ENCODE measurements around the gene CCND1. TPM values are rescaled to one million over a fixed set of nuclear protein-coding genes. Genes with fewer than 3 reads are reported as not detected.
"Not testable (repeated sequence)": the region's sequence is repeated elsewhere in the genome, so short reads cannot be mapped to it uniquely, and the experiment has no call there.

The CCND1 gene
- total RNA-seq, 5 donors from 2014 or later (not counting 1 experiment from before 2014, with no cell fraction given), result 1.0 to 4.2 (median 2.8) TPM

DNA sequence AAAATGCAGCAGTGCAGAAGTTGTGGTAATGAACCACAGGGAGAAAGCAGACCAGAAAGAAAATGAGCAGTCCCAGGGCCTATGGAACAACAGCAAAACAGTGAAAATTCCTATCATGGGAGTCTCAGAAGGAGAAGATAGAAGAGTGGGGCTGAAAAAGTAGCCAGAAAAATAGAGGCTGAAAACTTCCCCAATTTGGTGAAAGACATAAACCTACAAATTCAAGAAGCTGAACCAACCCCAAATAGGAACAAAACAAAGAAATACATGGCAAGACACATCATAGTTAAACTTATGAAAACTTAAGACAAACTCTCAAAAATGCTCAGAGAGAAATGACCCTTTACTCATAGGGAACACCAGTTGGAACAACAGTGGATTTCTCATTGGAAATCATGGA is 51.5 kb downstream of the CCND1 start:
- CTCF ChIA-PET, result no interaction called here
- H3K36me3 ChIP-seq (ENCODE audit: control insufficient read depth in 2 of 2, extremely low read depth in 1 of 2, insufficient read depth in 1 of 2, low read length in 1 of 2), result no peaks in the 10 kb centered on the region
- H3K27me3 Mint-ChIP-seq, result peaks cover 51 to 72% of the 10 kb centered on the region in 2 donors

DNA sequence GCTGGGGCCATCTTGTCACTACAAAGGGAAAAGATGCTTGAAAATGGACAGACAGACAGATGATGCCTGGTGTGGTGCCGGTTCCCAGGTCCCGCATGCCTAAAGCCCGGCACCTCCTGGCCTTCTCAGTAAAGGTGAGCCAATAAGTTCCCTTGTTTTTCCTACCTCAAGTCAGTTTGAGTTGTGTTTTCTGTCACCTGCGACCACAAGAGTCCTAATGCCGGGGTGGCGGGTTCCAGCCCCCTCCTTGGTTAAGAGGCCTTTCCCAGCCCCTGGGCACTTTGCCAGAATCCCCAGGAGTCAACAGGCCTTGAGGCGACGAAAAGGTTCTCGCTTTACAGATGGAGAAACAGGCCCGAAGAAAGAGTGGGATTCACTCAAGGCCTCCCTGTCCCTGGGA is 53.8 kb downstream of the CCND1 start:
- Mint-ChIP-seq H3K27ac (no peak overlapping the region), H3K4me1 (no peaks in the 10 kb centered on the region), H3K4me3 (no peak overlapping the region), H3K36me3 (no peaks in the 10 kb centered on the region), H3K9me3 (peaks cover 0 to 3% (median 0%) of the 10 kb centered on the region in 3 donors), H3K27me3 (peaks cover 55 to 72% of the 10 kb centered on the region in 2 donors)
- Histone ChIP-seq H3K4me1 (ENCODE audit: control insufficient read depth in 1 of 2, extremely low read depth in 1 of 2, insufficient read depth in 2 of 2, low read length in 2 of 2) (no peaks in the 10 kb centered on the region), H3K9me3 (no peaks in the 10 kb centered on the region), H3K4me3 (ENCODE audit: control insufficient read depth in 1 of 2, extremely low read depth in 1 of 2, low read length in 1 of 2) (no peak overlapping the region), H3K27me3 (replicated peaks in 1 of 2; ENCODE audit: control insufficient read depth in 2 of 2, extremely low read depth in 1 of 2, insufficient read depth in 2 of 2, low read length in 1 of 2) (peaks cover 0 to 53% of the 10 kb centered on the region in 2 experiments), H3K27ac (ENCODE audit: low read length) (no peak overlapping the region), H3K36me3 (ENCODE audit: control insufficient read depth in 2 of 2, extremely low read depth in 1 of 2, insufficient read depth in 1 of 2, low read length in 1 of 2) (no peaks in the 10 kb centered on the region)
- DNase-seq (no peak), ATAC-seq (replicated peaks in 1 of 4) (no peak)
- CTCF ChIA-PET, result no interaction called here
- POLR2A ChIA-PET, result no interaction called here
- WGBS (ENCODE audit: insufficient coverage), result 72% methylated on average over 10 of the region's 10 CpGs

More for the DNA sequence above, 51.5 kb downstream of the CCND1 start:
- Mint-ChIP-seq H3K4me3 (no peak overlapping the region), H3K27ac (no peak overlapping the region), H3K4me1 (no peaks in the 10 kb centered on the region), H3K36me3 (no peaks in the 10 kb centered on the region), H3K9me3 (peaks cover 0 to 3% (median 0%) of the 10 kb centered on the region in 3 donors)
- Histone ChIP-seq H3K4me3 (ENCODE audit: control insufficient read depth in 1 of 2, extremely low read depth in 1 of 2, low read length in 1 of 2) (no peak overlapping the region), H3K9me3 (no peaks in the 10 kb centered on the region), H3K27me3 (replicated peaks in 1 of 2; ENCODE audit: control insufficient read depth in 2 of 2, extremely low read depth in 1 of 2, insufficient read depth in 2 of 2, low read length in 1 of 2) (peaks cover 2 to 42% of the 10 kb centered on the region in 2 experiments), H3K27ac (ENCODE audit: low read length) (no peak overlapping the region), H3K4me1 (ENCODE audit: control insufficient read depth in 1 of 2, extremely low read depth in 1 of 2, insufficient read depth in 2 of 2, low read length in 2 of 2) (no peaks in the 10 kb centered on the region)
- DNase-seq (no peak), ATAC-seq (replicated peaks in 1 of 4) (no peak)
- POLR2A ChIA-PET, result no interaction called here

DNA sequence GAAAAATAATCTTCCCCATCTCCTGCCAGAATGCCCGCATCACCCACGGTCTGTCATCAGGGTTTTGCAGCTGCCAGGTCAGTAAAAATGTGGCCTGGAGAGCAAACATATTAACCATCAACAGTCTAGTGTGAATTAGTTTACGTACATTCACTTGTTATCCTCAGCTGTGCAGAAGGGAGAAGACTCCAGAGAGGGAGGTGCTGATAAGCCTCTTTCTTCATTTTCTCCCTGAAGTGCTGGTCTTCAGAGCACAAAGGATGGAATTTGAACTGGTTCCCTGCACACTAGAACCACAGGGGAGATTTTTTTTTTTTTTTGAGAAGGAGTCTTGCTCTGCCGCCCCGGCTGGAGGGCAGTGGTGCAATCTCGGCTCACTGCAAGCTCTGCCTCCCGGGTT is 54.6 kb downstream of the CCND1 start:
- H3K36me3 Mint-ChIP-seq, result no peaks in the 10 kb centered on the region
- CTCF ChIA-PET, result no interaction called here
- ATAC-seq (replicated peaks in 1 of 4), result no peak

GRCh38 chr11:69695995-69696394 is 55.0 kb downstream of the CCND1 start:
- ATAC-seq (replicated peaks in 1 of 4); H3K4me1 Mint-ChIP-seq; H3K9me3 ChIP-seq; H3K27ac Mint-ChIP-seq; H3K4me1 ChIP-seq (ENCODE audit: control insufficient read depth in 1 of 2, extremely low read depth in 1 of 2, insufficient read depth in 2 of 2, low read length in 2 of 2); POLR2A ChIA-PET; DNase-seq; H3K27ac ChIP-seq (ENCODE audit: low read length); H3K36me3 Mint-ChIP-seq; H3K4me3 Mint-ChIP-seq; CTCF ChIA-PET; H3K4me3 ChIP-seq (ENCODE audit: control insufficient read depth in 1 of 2, extremely low read depth in 1 of 2, low read length in 1 of 2); H3K9me3 Mint-ChIP-seq; H3K36me3 ChIP-seq (ENCODE audit: control insufficient read depth in 2 of 2, extremely low read depth in 1 of 2, insufficient read depth in 1 of 2, low read length in 1 of 2): not testable (repeated sequence)
- peaks cover 55 to 70% of the 10 kb centered on the region in 2 donors for H3K27me3 Mint-ChIP-seq
- peaks cover 2 to 55% of the 10 kb centered on the region in 2 experiments for H3K27me3 ChIP-seq (replicated peaks in 1 of 2; ENCODE audit: control insufficient read depth in 2 of 2, extremely low read depth in 1 of 2, insufficient read depth in 2 of 2, low read length in 1 of 2)
- 40% methylated on average over 1 of the region's 6 CpGs for WGBS (ENCODE audit: insufficient coverage)

More for the DNA sequence above, 54.6 kb downstream of the CCND1 start:
- H3K27ac Mint-ChIP-seq, result no peak overlapping the region
- Histone ChIP-seq H3K27ac (ENCODE audit: low read length) (no peak overlapping the region), H3K4me1 (ENCODE audit: control insufficient read depth in 1 of 2, extremely low read depth in 1 of 2, insufficient read depth in 2 of 2, low read length in 2 of 2) (no peaks in the 10 kb centered on the region), H3K27me3 (replicated peaks in 1 of 2; ENCODE audit: control insufficient read depth in 2 of 2, extremely low read depth in 1 of 2, insufficient read depth in 2 of 2, low read length in 1 of 2) (peaks cover 0 to 52% of the 10 kb centered on the region in 2 experiments), H3K4me3 (ENCODE audit: control insufficient read depth in 1 of 2, extremely low read depth in 1 of 2, low read length in 1 of 2) (no peak overlapping the region), H3K36me3 (ENCODE audit: control insufficient read depth in 2 of 2, extremely low read depth in 1 of 2, insufficient read depth in 1 of 2, low read length in 1 of 2) (no peaks in the 10 kb centered on the region), H3K9me3 (no peaks in the 10 kb centered on the region)
- DNase-seq, result no peak
- WGBS (ENCODE audit: insufficient coverage), result no CpG with 5 or more reads among the region's 7 CpGs
- no peak overlapping the region for H3K4me3 Mint-ChIP-seq
- POLR2A ChIA-PET, result no interaction called here
- H3K9me3 Mint-ChIP-seq, result peaks cover 0 to 3% (median 0%) of the 10 kb centered on the region in 3 donors
- no peaks in the 10 kb centered on the region for H3K4me1 Mint-ChIP-seq
- peaks cover 55 to 70% of the 10 kb centered on the region in 2 donors for H3K27me3 Mint-ChIP-seq

GRCh38 chr11:69696749-69697468 is 56.0 kb downstream of the CCND1 start:
- ATAC-seq (replicated peaks in 1 of 4), result no peak
- POLR2A ChIA-PET, result no interaction called here
- Histone ChIP-seq H3K9me3 (no peaks in the 10 kb centered on the region), H3K4me3 (ENCODE audit: control insufficient read depth in 1 of 2, extremely low read depth in 1 of 2, low read length in 1 of 2) (no peak overlapping the region), H3K4me1 (ENCODE audit: control insufficient read depth in 1 of 2, extremely low read depth in 1 of 2, insufficient read depth in 2 of 2, low read length in 2 of 2) (no peaks in the 10 kb centered on the region), H3K27ac (ENCODE audit: low read length) (no peak overlapping the region), H3K27me3 (replicated peaks in 1 of 2; ENCODE audit: control insufficient read depth in 2 of 2, extremely low read depth in 1 of 2, insufficient read depth in 2 of 2, low read length in 1 of 2) (peaks cover 4 to 62% of the 10 kb centered on the region in 2 experiments), H3K36me3 (ENCODE audit: control insufficient read depth in 2 of 2, extremely low read depth in 1 of 2, insufficient read depth in 1 of 2, low read length in 1 of 2) (no peaks in the 10 kb centered on the region)
- Mint-ChIP-seq H3K27ac (no peak overlapping the region), H3K36me3 (no peaks in the 10 kb centered on the region), H3K9me3 (no peaks in the 10 kb centered on the region), H3K27me3 (peaks cover 50 to 68% of the 10 kb centered on the region in 2 donors), H3K4me1 (no peaks in the 10 kb centered on the region), H3K4me3 (no peak overlapping the region)
- DNase-seq, result no peak
- WGBS (ENCODE audit: insufficient coverage), result 78% methylated on average over 12 of the region's 15 CpGs
- CTCF ChIA-PET, result no interaction called here

- Histone ChIP-seq H3K9me3 (no peaks in the 10 kb centered on the region), H3K27me3 (replicated peaks in 1 of 2; ENCODE audit: control insufficient read depth in 2 of 2, extremely low read depth in 1 of 2, insufficient read depth in 2 of 2, low read length in 1 of 2) (peaks cover 4 to 67% of the 10 kb centered on the region in 2 experiments), H3K27ac (ENCODE audit: low read length) (no peak overlapping the region), H3K4me3 (ENCODE audit: control insufficient read depth in 1 of 2, extremely low read depth in 1 of 2, low read length in 1 of 2) (no peak overlapping the region), H3K36me3 (ENCODE audit: control insufficient read depth in 2 of 2, extremely low read depth in 1 of 2, insufficient read depth in 1 of 2, low read length in 1 of 2) (no peaks in the 10 kb centered on the region), H3K4me1 (ENCODE audit: control insufficient read depth in 1 of 2, extremely low read depth in 1 of 2, insufficient read depth in 2 of 2, low read length in 2 of 2) (peaks cover 0 to 3% of the 10 kb centered on the region in 2 experiments)
- Mint-ChIP-seq H3K4me3 (no peak overlapping the region), H3K4me1 (no peaks in the 10 kb centered on the region), H3K27me3 (peaks cover 45 to 63% of the 10 kb centered on the region in 2 donors), H3K27ac (no peak overlapping the region), H3K36me3 (no peaks in the 10 kb centered on the region), H3K9me3 (no peaks in the 10 kb centered on the region)
- ATAC-seq (replicated peaks in 1 of 4) (no peak), DNase-seq (no peak)
- 76% methylated on average over 6 of the region's 8 CpGs for WGBS (ENCODE audit: insufficient coverage)
- CTCF ChIA-PET, result no interaction called here
- POLR2A ChIA-PET, result no interaction called here
Measured at GRCh38 chr11:69697469-69697843, 56.5 kb downstream of the CCND1 start.

Data from T-cell (primary cell).